ENCODE results near the gene RPP40.

RPP40 gene

DNA sequence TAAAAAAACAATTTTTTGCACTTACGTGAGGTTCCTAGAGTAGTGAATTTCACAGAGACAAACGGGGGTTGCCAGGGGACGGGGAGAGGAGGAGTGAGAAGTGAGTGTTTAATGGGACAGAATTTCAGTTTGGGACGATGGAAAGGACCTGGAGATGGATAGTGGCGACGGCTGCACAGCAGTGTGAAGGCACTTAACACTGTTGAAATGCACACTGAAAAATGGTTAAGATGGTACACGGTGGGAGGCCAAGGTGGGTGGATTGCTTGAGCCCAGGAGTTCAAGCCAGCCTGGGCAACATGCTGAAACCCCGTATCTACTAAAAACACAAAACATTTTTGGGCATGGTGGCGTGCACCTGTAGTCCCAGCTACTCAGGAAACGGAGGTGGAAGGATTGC is 31.4 kb downstream of the RPP40 start:
- no peak for DNase-seq (ENCODE audit: low read depth)
- TF ChIP-seq, protein P1, sequence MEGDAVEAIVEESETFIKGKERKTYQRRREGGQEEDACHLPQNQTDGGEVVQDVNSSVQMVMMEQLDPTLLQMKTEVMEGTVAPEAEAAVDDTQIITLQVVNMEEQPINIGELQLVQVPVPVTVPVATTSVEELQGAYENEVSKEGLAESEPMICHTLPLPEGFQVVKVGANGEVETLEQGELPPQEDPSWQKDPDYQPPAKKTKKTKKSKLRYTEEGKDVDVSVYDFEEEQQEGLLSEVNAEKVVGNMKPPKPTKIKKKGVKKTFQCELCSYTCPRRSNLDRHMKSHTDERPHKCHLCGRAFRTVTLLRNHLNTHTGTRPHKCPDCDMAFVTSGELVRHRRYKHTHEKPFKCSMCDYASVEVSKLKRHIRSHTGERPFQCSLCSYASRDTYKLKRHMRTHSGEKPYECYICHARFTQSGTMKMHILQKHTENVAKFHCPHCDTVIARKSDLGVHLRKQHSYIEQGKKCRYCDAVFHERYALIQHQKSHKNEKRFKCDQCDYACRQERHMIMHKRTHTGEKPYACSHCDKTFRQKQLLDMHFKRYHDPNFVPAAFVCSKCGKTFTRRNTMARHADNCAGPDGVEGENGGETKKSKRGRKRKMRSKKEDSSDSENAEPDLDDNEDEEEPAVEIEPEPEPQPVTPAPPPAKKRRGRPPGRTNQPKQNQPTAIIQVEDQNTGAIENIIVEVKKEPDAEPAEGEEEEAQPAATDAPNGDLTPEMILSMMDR (IDR thresholded peaks at IDR 0.05; ENCODE audit: insufficient read depth, low read depth, low read length, missing control alignments) = no peak
- H3K4me3 ChIP-seq (ENCODE audit: low read depth, low read length) = no peak overlapping the region

DNA sequence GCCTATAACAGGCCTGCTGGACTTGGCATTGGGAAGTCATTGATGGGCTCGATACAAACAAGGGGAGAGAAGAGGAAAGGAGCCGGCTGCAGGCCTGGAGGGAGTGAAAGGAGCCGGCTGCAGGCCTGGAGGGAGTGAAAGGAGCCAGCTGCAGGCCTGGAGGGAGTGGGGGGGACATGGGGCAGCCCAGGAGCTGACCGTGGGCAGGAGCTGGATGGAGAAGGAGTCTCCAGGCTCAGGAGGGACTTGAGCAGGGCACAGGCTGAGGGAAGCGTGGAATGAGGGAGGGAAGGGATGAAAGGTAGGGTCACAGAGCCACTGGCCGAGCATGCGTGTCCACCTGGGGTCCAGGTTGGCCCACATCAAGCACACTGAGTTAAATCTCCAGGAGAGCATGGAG is 32.0 kb downstream of the RPP40 start:
- no peak for DNase-seq (ENCODE audit: low read depth)
- TF ChIP-seq, protein P1 (IDR thresholded peaks at IDR 0.05; ENCODE audit: insufficient read depth, low read depth, low read length, missing control alignments) = no peak
- H3K4me3 ChIP-seq (ENCODE audit: low read depth, low read length) = no peak overlapping the region

DNA sequence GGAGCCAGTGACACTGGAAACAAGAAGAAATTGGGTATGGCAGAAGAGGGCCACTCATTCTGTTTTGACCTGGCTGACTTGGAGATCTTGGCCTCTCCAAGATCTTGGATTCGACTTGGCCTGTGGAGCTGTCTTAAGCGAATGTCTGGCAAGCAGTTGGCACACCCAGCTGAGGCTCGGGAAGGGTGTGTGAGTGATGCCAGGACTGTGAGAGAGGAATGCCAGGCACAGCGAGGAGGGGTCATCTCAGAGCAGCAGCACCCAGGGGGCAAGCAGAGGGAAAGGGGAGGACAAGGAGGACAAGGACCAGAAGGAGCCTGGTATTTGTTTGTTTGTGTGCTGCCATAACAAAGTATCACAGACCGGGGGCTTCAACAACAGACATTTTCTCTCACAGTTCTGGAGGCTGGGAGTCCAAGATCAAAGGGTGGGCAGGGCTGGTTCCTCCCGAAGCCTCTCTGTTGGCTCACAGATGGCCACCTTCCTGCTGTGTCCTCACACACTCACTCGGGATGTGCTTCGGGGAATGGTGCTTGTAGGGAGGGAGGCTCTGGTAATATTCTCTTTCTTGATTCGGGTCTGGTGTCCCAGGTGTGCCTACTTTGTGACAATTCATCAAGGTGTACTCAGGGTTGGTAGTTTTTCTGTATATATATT is 33.0 kb downstream of the RPP40 start:
- DNase-seq (ENCODE audit: low read depth) = no peak
- no peak overlapping the region for H3K4me3 ChIP-seq (ENCODE audit: low read depth, low read length)
- TF ChIP-seq, protein P1 (IDR thresholded peaks at IDR 0.05; ENCODE audit: insufficient read depth, low read depth, low read length, missing control alignments) = no peak

DNA sequence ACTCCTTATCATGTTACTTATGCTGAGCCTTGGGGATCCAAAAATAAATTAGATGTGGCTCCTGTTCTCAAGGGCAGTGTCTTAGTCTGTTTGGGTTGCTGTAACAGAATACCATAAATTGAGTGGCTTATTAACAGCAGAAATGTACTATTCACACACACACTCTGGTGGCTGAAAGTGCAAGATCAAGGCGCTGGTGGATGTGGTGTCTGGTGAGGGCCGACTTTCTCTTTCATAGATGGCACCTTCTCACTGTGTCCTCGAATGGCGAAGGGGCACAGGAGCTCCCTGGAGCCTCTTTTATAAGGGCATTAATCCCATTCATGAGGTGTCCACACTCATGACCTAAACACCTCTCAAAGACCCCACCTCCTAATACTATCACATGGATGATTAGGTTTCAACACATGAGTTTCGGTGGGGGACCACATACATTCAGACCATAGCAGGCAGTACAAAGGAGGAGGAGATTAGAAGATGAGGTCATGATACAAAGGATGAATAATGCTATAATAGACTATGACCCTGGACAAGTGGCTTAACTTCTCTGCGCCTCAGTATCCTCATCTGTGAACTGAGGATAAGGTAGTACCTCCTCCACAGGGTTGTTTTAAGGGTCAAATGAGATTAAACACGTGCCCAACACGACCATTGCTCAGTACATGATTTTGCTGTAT is 34.1 kb downstream of the RPP40 start:
- no peak for DNase-seq (ENCODE audit: low read depth)
- H3K4me3 ChIP-seq (ENCODE audit: low read depth, low read length) = no peak overlapping the region
- TF ChIP-seq, protein P1 (IDR thresholded peaks at IDR 0.05; ENCODE audit: insufficient read depth, low read depth, low read length, missing control alignments) = no peak

DNA sequence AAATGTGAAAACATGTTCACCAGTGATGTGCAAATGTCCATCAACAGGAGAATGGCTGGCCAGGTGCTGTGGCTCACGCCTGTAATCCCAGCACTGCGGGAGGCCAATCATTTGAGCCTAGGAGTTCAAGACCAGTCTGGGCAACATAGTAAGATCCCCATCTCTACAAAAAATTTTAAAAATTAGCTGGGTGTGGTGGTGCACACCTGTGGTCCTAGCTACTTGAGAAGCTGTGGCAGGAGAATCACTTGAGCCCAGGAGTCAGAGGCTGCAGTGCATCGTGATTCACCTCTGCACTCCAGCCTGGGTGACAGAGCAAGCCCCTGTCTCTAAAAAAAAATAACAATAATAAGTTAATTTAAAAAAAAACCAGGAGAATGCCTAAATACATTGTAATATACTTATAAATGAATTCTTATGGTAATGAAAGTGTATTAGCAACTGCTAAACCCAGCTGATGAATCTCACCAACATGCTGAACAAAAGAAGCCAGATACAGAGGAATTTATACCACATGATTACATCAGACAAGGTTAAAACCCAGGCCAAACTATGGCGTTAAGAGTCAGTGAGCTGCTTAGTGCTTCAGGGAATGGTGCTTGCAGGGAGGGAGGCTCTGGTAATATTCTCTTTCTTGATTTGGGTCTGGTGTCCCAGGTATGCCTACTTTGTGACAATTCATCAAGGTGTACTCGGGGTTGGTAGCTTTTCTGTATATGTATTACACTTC is 36.4 kb downstream of the RPP40 start:
- no peak for DNase-seq (ENCODE audit: low read depth)
- no peak overlapping the region for H3K4me3 ChIP-seq (ENCODE audit: low read depth, low read length)
- TF ChIP-seq, protein P1 (IDR thresholded peaks at IDR 0.05; ENCODE audit: insufficient read depth, low read depth, low read length, missing control alignments) = no peak

DNA sequence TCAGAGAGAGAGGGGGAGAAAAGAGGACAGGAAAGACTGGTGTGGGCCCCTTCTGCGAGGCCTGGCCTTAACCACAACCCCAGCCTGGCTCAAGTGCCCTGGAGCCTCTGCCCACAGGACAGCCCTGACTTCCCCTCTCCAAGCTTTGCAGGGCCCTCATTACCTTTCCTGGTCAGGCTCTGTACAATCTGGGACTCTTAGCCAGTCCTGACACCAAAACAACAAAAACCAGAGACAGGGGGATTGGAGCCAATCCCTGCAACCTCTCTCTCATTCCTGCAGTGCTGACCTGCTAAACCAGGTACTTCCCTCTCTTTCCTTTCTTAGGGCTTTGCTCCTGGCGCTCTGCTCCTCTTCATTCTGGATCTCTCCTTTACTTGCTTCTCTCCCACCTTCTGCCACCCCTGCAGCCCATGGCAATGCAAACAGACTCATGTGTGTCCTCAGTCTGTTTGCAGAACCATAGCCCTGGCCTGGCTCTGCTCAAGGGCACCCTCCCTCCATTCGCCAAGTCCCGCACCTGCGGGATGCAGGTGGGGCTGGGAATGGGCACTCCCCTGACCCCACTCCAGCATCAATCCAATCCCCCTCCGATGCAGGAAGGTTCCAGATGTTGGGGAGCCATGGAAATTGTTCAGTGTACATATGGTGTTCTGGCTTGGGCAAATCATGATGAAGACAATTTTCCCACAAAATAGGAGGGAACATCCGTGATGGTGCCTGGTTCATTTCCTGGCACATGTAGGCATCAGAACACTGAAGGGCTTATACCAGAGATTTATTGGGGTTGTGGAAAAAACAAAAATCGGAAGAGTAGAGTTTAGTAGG is 38.1 kb downstream of the RPP40 start:
- TF ChIP-seq, protein P1 (IDR thresholded peaks at IDR 0.05; ENCODE audit: insufficient read depth, low read depth, low read length, missing control alignments) = no peak
- DNase-seq (ENCODE audit: low read depth) = no peak
- no peak overlapping the region for H3K4me3 ChIP-seq (ENCODE audit: low read depth, low read length)
